ENCODE measurements around the gene CD22.
A peak's percentile ranks its signal among the peaks of the same experiment; 100 is the strongest.

CD22 gene

GRCh38 chr19:35342430-35342829 lies 13.4 kb downstream of the CD22 start:
- peaks cover 76% of the 10 kb centered on the region for H3F3A ChIP-seq (ENCODE audit: control insufficient read depth, insufficient read depth)
- peak overlapping the region; percentile 37 for H3K4me2 ChIP-seq (ENCODE audit: low read length)
- H4K20me1 ChIP-seq (ENCODE audit: control insufficient read depth, insufficient read depth, low read depth, low read length): peaks cover 39% of the 10 kb centered on the region
- H3K4me1 ChIP-seq (ENCODE audit: control insufficient read depth, low read length): peaks cover 97% of the 10 kb centered on the region
- no peak overlapping the region for H3K27ac ChIP-seq (ENCODE audit: low read depth, low read length)
- H3K36me3 ChIP-seq (ENCODE audit: control insufficient read depth, low read length): peaks cover 100% of the 10 kb centered on the region
- no peaks in the 10 kb centered on the region for H3K9me3 ChIP-seq (ENCODE audit: control insufficient read depth, insufficient read depth, low read length)
- no peak overlapping the region for H3K4me3 ChIP-seq (ENCODE audit: low read length)
- H3K9me2 ChIP-seq (replicated peaks; ENCODE audit: control insufficient read depth, low read length): no peaks in the 10 kb centered on the region
- TF ChIP-seq CTCF (IDR thresholded peaks at IDR 0.05; ENCODE audit: low read depth, low read length, poor library complexity, severe bottlenecking) (no peak), EZH2phosphoT487 (IDR thresholded peaks at IDR 0.05; ENCODE audit: borderline replicate concordance, low read length) (no peak)
- peaks cover 31% of the 10 kb centered on the region for H3K79me2 ChIP-seq (ENCODE audit: control insufficient read depth, low read length)
- H3K27me3 ChIP-seq (ENCODE audit: control insufficient read depth, low read length): no peaks in the 10 kb centered on the region

DNA sequence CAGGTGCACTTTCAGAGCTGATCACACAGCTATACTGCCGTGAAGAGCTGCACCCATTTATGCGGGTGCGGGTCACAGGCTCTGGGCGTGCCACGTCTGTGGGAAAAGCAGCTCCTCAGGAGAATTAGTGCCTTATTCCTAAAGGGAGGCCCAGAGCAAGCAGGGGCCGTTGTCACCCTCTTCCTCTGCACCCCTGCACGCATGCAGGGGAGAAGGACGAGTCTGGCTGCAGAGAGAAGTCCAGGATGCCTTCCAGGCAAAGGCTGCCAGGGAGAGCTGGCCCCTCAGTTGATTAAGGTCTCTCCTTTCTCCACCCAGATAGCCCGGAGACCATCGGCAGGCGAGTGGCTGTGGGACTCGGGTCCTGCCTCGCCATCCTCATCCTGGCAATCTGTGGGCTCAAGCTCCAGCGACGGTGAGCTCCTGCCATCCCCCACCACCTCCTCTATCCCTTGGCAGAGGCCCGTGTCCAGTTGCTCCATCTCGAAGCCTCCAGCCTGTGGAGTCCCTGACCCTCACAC lies 15.6 kb downstream of the CD22 start:
- Histone ChIP-seq H3K4me2 (ENCODE audit: low read length) (peak overlapping the region; percentile 59), H3K9me2 (replicated peaks; ENCODE audit: control insufficient read depth, low read length) (no peaks in the 10 kb centered on the region), H4K20me1 (ENCODE audit: control insufficient read depth, insufficient read depth, low read depth, low read length) (peaks cover 35% of the 10 kb centered on the region), H3K27ac (ENCODE audit: low read depth, low read length) (peak overlapping the region; percentile 11; the same call in 1 of the 2 replicates), H3K4me3 (ENCODE audit: low read length) (peak overlapping the region; percentile 12), H3K4me1 (ENCODE audit: control insufficient read depth, low read length) (peaks cover 100% of the 10 kb centered on the region), H3K27me3 (ENCODE audit: control insufficient read depth, low read length) (no peaks in the 10 kb centered on the region), H3K36me3 (ENCODE audit: control insufficient read depth, low read length) (peaks cover 88% of the 10 kb centered on the region), H3F3A (ENCODE audit: control insufficient read depth, insufficient read depth) (peaks cover 87% of the 10 kb centered on the region), H3K9me3 (ENCODE audit: control insufficient read depth, insufficient read depth, low read length) (no peaks in the 10 kb centered on the region), H3K79me2 (ENCODE audit: control insufficient read depth, low read length) (peaks cover 14% of the 10 kb centered on the region)
- TF ChIP-seq EZH2phosphoT487 (IDR thresholded peaks at IDR 0.05; ENCODE audit: borderline replicate concordance, low read length) (no peak), CTCF (IDR thresholded peaks at IDR 0.05; ENCODE audit: low read depth, low read length, poor library complexity, severe bottlenecking) (no peak)

GRCh38 chr19:35345671-35346111 lies 16.7 kb downstream of the CD22 start:
- Histone ChIP-seq H3K27ac (ENCODE audit: low read depth, low read length) (peak overlapping the region; percentile 92), H3K4me2 (ENCODE audit: low read length) (peak overlapping the region; percentile 59), H3F3A (ENCODE audit: control insufficient read depth, insufficient read depth) (peaks cover 76% of the 10 kb centered on the region), H3K9me2 (replicated peaks; ENCODE audit: control insufficient read depth, low read length) (no peaks in the 10 kb centered on the region), H3K9me3 (ENCODE audit: control insufficient read depth, insufficient read depth, low read length) (no peaks in the 10 kb centered on the region), H3K4me1 (ENCODE audit: control insufficient read depth, low read length) (peaks cover 100% of the 10 kb centered on the region), H3K27me3 (ENCODE audit: control insufficient read depth, low read length) (no peaks in the 10 kb centered on the region), H3K36me3 (ENCODE audit: control insufficient read depth, low read length) (peaks cover 76% of the 10 kb centered on the region), H4K20me1 (ENCODE audit: control insufficient read depth, insufficient read depth, low read depth, low read length) (peaks cover 35% of the 10 kb centered on the region), H3K79me2 (ENCODE audit: control insufficient read depth, low read length) (peaks cover 5% of the 10 kb centered on the region), H3K4me3 (ENCODE audit: low read length) (peak overlapping the region; percentile 49)
- TF ChIP-seq CTCF (IDR thresholded peaks at IDR 0.05; ENCODE audit: low read depth, low read length, poor library complexity, severe bottlenecking) (no peak), EZH2phosphoT487 (IDR thresholded peaks at IDR 0.05; ENCODE audit: borderline replicate concordance, low read length) (no peak)

Data from DOHH2 (cell line).